IPS-15b (cell line): ENCODE results near the gene PSPH.
"Not testable (repeated sequence)": the region's sequence is repeated elsewhere in the genome, so short reads cannot be mapped to it uniquely, and the experiment has no call there.

Experiments
- H3K27me3 ChIP-seq: one replicate; pipeline ENCODE4 v1.6.1; 2013; ENCODE audit warnings: low read length; ENCODE audit not compliant: control insufficient read depth, insufficient read depth
- H3K36me3 ChIP-seq: one replicate; pipeline ENCODE4 v1.6.1; 2013; ENCODE audit warnings: low read length; ENCODE audit not compliant: control insufficient read depth, insufficient read depth
- H3K4me1 ChIP-seq: one replicate; pipeline ENCODE4 v1.6.1; 2013; ENCODE audit warnings: mild to moderate bottlenecking, low read length; ENCODE audit not compliant: control insufficient read depth, insufficient read depth
- H3K4me3 ChIP-seq: one replicate; pipeline ENCODE4 v1.5.1; 2013; ENCODE audit warnings: low read depth, low read length
- H3K9ac ChIP-seq: one replicate; pipeline ENCODE4 v1.6.1; 2013; ENCODE audit warnings: low read depth, mild to moderate bottlenecking, low read length
- H3K9me3 ChIP-seq: one replicate; pipeline ENCODE4 v1.6.1; 2013; ENCODE audit warnings: mild to moderate bottlenecking, low read length; ENCODE audit not compliant: control insufficient read depth, insufficient read depth

The PSPH gene

DNA sequence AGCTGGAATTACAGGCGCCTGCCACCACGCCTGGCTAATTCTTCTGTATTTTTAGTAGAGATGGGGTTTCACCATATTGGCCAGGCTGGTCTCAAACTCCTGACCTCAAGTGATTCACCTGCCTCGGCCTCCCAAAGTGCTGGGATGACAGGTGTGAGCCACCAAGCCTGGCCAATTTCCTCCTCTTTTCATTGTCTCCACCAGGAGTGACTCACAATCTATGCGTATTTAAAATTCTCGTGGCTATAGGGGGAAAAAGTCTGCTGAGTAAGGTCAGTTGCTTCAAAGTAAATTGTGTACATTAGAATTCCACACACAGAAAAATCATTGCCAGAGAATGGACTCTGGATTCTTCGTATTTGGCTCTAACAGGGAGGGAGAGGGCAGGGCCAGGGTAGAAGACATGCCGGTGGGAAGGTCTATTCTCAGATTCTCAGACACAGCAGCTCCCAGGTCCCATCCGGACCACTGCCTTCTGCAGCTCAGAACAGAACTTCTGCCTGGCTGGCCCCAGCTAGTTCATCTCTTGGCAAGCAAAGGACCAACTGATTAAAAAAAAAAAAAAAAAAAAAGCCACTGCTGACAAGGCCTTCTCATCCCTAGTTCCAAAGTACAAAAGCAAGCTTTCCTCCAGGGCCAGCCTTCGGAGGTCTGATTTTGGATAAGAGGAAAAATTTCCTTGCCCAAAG is 22.2 kb downstream of the PSPH start:
- H3K9ac ChIP-seq = no peak overlapping the region
- H3K9me3 ChIP-seq = no peaks in the 10 kb centered on the region
- H3K4me1 ChIP-seq = no peaks in the 10 kb centered on the region
- peaks cover 18% of the 10 kb centered on the region for H3K36me3 ChIP-seq
- no peak overlapping the region for H3K4me3 ChIP-seq
- no peaks in the 10 kb centered on the region for H3K27me3 ChIP-seq

DNA sequence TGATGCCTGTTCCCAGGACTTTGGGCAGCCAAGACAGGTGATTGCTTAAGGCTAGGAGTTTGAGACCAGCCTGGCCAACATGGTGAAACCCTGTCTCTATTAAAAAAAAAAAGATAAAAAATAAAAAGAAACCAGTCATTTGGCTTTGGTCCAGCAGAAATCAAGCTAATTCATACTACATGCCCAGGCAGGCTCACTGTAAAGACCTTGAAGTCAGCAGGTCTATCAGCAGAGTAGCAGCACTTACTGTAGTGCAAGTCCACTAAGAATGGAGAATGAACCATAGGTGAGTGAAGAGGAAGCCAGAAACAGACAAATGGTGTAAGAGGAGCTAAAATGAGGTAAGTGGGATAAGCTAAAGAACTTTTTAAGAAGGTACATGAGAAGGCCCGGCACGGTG is 24.7 kb downstream of the PSPH start:
- no peaks in the 10 kb centered on the region for H3K9me3 ChIP-seq
- no peaks in the 10 kb centered on the region for H3K27me3 ChIP-seq
- peaks cover 15% of the 10 kb centered on the region for H3K36me3 ChIP-seq
- H3K4me1 ChIP-seq = no peaks in the 10 kb centered on the region
- H3K9ac ChIP-seq = no peak overlapping the region
- no peak overlapping the region for H3K4me3 ChIP-seq

DNA sequence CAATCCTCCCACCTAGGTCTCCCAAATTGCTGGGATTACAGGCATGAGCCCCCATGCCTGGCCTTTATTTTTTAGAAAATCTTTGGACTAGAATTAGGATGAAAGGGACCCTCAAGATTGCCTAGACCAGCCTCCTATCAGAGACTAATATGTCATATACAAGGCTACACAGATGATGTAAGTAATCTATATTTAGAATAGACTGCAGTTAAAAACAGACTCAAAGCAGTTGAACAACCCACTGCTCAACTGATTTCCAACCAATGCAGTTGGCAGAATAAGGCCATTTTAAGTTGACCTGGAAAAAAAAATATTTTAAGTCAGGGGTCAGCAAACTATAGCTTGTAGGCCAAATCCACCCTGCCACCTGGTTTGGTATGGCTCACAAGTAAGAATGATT is 27.7 kb downstream of the PSPH start:
- no peaks in the 10 kb centered on the region for H3K27me3 ChIP-seq
- H3K4me3 ChIP-seq = no peak overlapping the region
- H3K9ac ChIP-seq = no peak overlapping the region
- no peaks in the 10 kb centered on the region for H3K4me1 ChIP-seq
- H3K36me3 ChIP-seq = peaks cover 21% of the 10 kb centered on the region
- no peaks in the 10 kb centered on the region for H3K9me3 ChIP-seq

- H3K9ac ChIP-seq = no peak overlapping the region
- H3K9me3 ChIP-seq = no peaks in the 10 kb centered on the region
- H3K27me3 ChIP-seq = no peaks in the 10 kb centered on the region
- no peak overlapping the region for H3K4me3 ChIP-seq
- H3K4me1 ChIP-seq = no peaks in the 10 kb centered on the region
- H3K36me3 ChIP-seq = peaks cover 16% of the 10 kb centered on the region
Observed at GRCh38 chr7:56019501-56019900, 31.7 kb downstream of the PSPH start.

DNA sequence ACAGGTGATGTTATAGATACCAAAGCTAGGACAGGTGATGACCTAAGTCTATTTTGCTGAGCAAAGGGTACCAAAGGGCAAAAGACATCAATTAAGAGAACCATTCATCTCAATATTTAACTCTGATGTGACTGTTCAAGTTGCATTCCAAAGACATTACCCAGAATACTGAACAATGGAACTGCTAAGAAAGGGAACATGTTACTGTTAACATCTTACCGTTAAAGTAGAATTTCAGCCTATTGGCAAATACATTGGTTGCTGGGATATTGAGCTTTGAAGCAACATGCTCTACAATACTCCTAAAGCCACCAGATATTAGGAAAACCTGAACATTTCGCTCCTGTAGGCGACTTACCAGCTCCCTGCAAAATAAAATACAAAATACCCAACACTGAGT is 34.2 kb downstream of the PSPH start:
- not testable (repeated sequence) for H3K9me3 ChIP-seq, H3K4me1 ChIP-seq, H3K9ac ChIP-seq, H3K4me3 ChIP-seq, H3K27me3 ChIP-seq
- H3K36me3 ChIP-seq = peaks cover 22% of the 10 kb centered on the region

- Histone ChIP-seq H3K27me3 (no peaks in the 10 kb centered on the region), H3K36me3 (peaks cover 5% of the 10 kb centered on the region), H3K9ac (no peak overlapping the region), H3K4me1 (no peaks in the 10 kb centered on the region), H3K4me3 (no peak overlapping the region), H3K9me3 (no peaks in the 10 kb centered on the region)
Observed at GRCh38 chr7:56009695-56010094, 41.5 kb downstream of the PSPH start.

GRCh38 chr7:56007891-56008290 is 43.4 kb downstream of the PSPH start:
- Histone ChIP-seq H3K27me3 (no peaks in the 10 kb centered on the region), H3K4me3 (no peak overlapping the region), H3K36me3 (no peaks in the 10 kb centered on the region), H3K9ac (no peak overlapping the region), H3K4me1 (no peaks in the 10 kb centered on the region), H3K9me3 (no peaks in the 10 kb centered on the region)

GRCh38 chr7:56007167-56007652 is 44.0 kb downstream of the PSPH start:
- Histone ChIP-seq H3K27me3 (no peaks in the 10 kb centered on the region), H3K36me3 (no peaks in the 10 kb centered on the region), H3K4me3 (no peak overlapping the region), H3K4me1 (no peaks in the 10 kb centered on the region), H3K9me3 (no peaks in the 10 kb centered on the region), H3K9ac (no peak overlapping the region)

GRCh38 chr7:56003749-56004148 is 47.5 kb downstream of the PSPH start:
- Histone ChIP-seq H3K4me3 (no peak overlapping the region), H3K9me3 (no peaks in the 10 kb centered on the region), H3K9ac (no peak overlapping the region), H3K4me1 (no peaks in the 10 kb centered on the region), H3K36me3 (no peaks in the 10 kb centered on the region), H3K27me3 (no peaks in the 10 kb centered on the region)

DNA sequence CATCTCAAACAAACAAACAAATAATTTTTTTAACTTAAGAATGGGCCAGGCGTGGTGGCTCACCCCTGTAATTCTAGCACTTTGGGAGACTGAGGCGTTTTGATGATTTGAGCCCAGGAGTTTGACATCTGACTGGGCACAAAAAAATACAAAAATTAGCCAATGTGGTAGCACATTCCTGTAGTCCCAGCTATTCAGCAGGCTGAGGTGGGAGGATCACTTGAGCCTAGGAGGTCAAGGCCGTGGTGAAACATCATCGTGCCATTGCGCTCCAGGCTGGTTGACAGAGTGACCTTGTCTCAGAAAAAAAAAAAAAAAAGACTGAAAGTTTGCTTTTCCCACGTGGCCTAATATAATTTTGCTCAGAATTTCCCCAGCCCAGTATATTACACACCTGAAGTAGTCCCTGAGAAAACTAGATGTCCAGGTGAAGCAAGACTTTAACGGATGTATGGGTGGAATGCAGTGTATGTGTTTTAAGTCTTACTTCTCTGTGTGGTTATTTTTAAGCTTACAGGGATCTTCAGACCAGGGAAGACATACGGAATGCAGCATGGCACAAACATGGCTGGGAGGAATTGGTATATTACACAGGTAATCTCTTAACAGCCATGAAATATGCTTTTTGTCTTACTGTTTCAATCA is 54.3 kb downstream of the PSPH start:
- Histone ChIP-seq H3K36me3 (no peaks in the 10 kb centered on the region), H3K9ac (no peak overlapping the region)

DNA sequence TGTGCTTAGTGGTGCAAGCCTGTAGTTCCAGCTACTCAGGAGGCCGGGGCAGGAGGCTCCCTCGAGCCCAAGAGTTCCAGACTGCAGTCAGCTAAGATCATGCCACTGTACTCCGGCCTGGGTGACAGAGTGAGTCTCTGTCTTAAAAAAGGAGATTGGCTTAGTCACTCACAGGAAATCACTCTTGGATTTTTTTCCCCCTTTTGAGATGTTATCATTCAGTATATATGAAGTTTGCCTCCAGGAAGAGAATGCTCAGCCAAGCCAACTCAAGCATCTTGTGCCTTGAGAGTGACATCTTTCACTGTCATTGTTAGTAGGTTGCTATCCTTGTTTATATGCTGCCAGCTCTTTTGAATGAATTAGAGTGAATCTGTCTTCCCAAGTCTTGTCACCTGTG is 58.9 kb downstream of the PSPH start:
- H3K4me3 ChIP-seq = no peak overlapping the region
- H3K4me1 ChIP-seq = no peaks in the 10 kb centered on the region
- H3K36me3 ChIP-seq = no peaks in the 10 kb centered on the region
- H3K9ac ChIP-seq = no peak overlapping the region
- H3K27me3 ChIP-seq = no peaks in the 10 kb centered on the region
- no peaks in the 10 kb centered on the region for H3K9me3 ChIP-seq

More for the DNA sequence above, 54.3 kb downstream of the PSPH start:
- no peaks in the 10 kb centered on the region for H3K4me1 ChIP-seq
- no peaks in the 10 kb centered on the region for H3K9me3 ChIP-seq
- H3K27me3 ChIP-seq = no peaks in the 10 kb centered on the region
- H3K4me3 ChIP-seq = no peak overlapping the region

GRCh38 chr7:55983537-55983936 is 67.7 kb downstream of the PSPH start:
- H3K27me3 ChIP-seq = no peaks in the 10 kb centered on the region
- H3K4me3 ChIP-seq = no peak overlapping the region
- no peak overlapping the region for H3K9ac ChIP-seq
- H3K36me3 ChIP-seq = peaks cover 6% of the 10 kb centered on the region
- H3K9me3 ChIP-seq = no peaks in the 10 kb centered on the region
- H3K4me1 ChIP-seq = no peaks in the 10 kb centered on the region
